GM12878 (cell line): ENCODE data around the gene FUZ. TPM values are rescaled to one million over a fixed set of nuclear protein-coding genes. Genes with fewer than 3 reads are reported as not detected.

Experiments used
- ATAC-seq: fragments of 200-7000 bp; cut with Tn5 transposase; 3 replicates; pipeline ENCODE4 v1.9.1; 2020; ENCODE audit warnings: mild to moderate bottlenecking, moderate library complexity
- BruUV-seq: library from RNA; stranded (reverse); fragments of 400-500 nt; replicated peaks from 2 replicates; lab custom pipeline; 2021; lab: Mats Ljungman, UMichigan
- CTCF ChIA-PET: fragments of 300-600 bp; sonication (Branson Sonifier 250); formaldehyde crosslinking; extraction: SDS; loops from one replicate; lab custom pipeline; 2021; ENCODE audit warnings: inconsistent platforms; lab: Yijun Ruan, JAX
- POLR2A ChIA-PET: fragments of 350-600 bp; formaldehyde crosslinking; extraction: SDS; loops from one replicate; lab custom pipeline; 2021; ENCODE audit warnings: inconsistent platforms; lab: Charles Lee
- RAD21 ChIA-PET: fragments of 300-600 bp; sonication (Branson Sonifier 250); formaldehyde crosslinking; loops from one replicate; lab custom pipeline; 2023; ENCODE audit warnings: antibody characterized with exemption; ENCODE audit not compliant: unreplicated experiment; lab: Charles Lee
- SMC1A ChIA-PET: fragments of 300-600 bp; sonication (Branson Sonifier 250); formaldehyde crosslinking; loops from one replicate; lab custom pipeline; 2023; ENCODE audit not compliant: unreplicated experiment, uncharacterized antibody; lab: Charles Lee
- DNase-seq: peaks from one replicate; pipeline ENCODE4 v3.0.0-alpha.2; 2011; ENCODE audit warnings: low read depth, low spot score
- FAIRE-seq: peaks from 3 replicates; lab custom pipeline; 2011; peaks lifted over from hg19 to GRCh38; lab: Jason Lieb, UNC
- H2AFZ ChIP-seq: 2 replicates; pipeline ENCODE4 v1.6.0; 2011; ENCODE audit warnings: low read depth, low read length, control low read depth; ENCODE audit not compliant: control insufficient read depth
- H3K27ac ChIP-seq: 2 replicates; pipeline ENCODE4 v1.5.1; 2011; ENCODE audit warnings: control low read depth; ENCODE audit not compliant: control insufficient read depth, insufficient read depth
- H3K27me3 ChIP-seq, 2 experiments: replicated peaks in 1 of 2; 2 replicates each; pipeline versions ENCODE4 v1.6.0 to v1.6.1; 2011; ENCODE audit warnings: low read length in 1 of 2; ENCODE audit not compliant: control insufficient read depth in 2 of 2, insufficient read depth in 2 of 2
- H3K36me3 ChIP-seq, 2 experiments: 2 replicates each; pipeline ENCODE4 v1.5.1; 2011; ENCODE audit warnings: low read length in 1 of 2; ENCODE audit not compliant: control insufficient read depth in 2 of 2, insufficient read depth in 2 of 2
- H3K4me1 ChIP-seq: 2 replicates; pipeline ENCODE4 v1.6.1; 2011; ENCODE audit warnings: mild to moderate bottlenecking, low read length, moderate library complexity, mixed read lengths; ENCODE audit not compliant: control insufficient read depth, insufficient read depth
- H3K4me2 ChIP-seq: 2 replicates; pipeline ENCODE4 v1.6.0; 2011; ENCODE audit warnings: control low read depth; ENCODE audit not compliant: control insufficient read depth, insufficient read depth
- H3K4me3 ChIP-seq: fragments of 200-600 bp; sonication (generic); 2 replicates; pipeline ENCODE4 v1.5.1; 2016
- H3K79me2 ChIP-seq: 2 replicates; pipeline ENCODE4 v1.6.0; 2011; ENCODE audit warnings: low read length; ENCODE audit not compliant: control insufficient read depth, insufficient read depth
- H3K9ac ChIP-seq: 2 replicates; pipeline ENCODE4 v1.8.0; 2011; ENCODE audit warnings: low read length, control low read depth, mixed read lengths; ENCODE audit not compliant: control insufficient read depth, insufficient read depth
- H3K9me3 ChIP-seq: replicated peaks from 3 replicates; pipeline ENCODE4 v1.5.1; 2011; ENCODE audit warnings: mild to moderate bottlenecking, low read length; ENCODE audit not compliant: control insufficient read depth, insufficient read depth
- H4K20me1 ChIP-seq: 2 replicates; pipeline ENCODE4 v1.6.0; 2011; ENCODE audit not compliant: control insufficient read depth, insufficient read depth
- CBX3 ChIP-seq: fragments of 200-600 bp; sonication (generic); IDR thresholded peaks from 2 replicates; pipeline ENCODE4 v1.6.1; 2016; ENCODE audit warnings: low read depth, borderline replicate concordance
- MTA2 ChIP-seq: fragments of 450-650 bp; IDR thresholded peaks from 2 replicates; pipeline ENCODE4 v1.6.1; 2016; ENCODE audit warnings: low read depth, mild to moderate bottlenecking, moderate library complexity
- POLR2A ChIP-seq: IDR thresholded peaks from 2 replicates; pipeline ENCODE4 v1.6.1; 2011; ENCODE audit warnings: low read depth, mild to moderate bottlenecking, low read length
- RFX5 ChIP-seq: IDR thresholded peaks from 2 replicates; pipeline ENCODE4 v1.6.1; 2011; ENCODE audit warnings: low read depth, low read length, improper control_type of control experiment
- WGBS: methylation state at CpG from one replicate; pipeline ENCODE4 v1.1.6; 2016; ENCODE audit warnings: low lambda C conversion rate; ENCODE audit not compliant: insufficient replicate concordance, insufficient coverage; ENCODE audit errors: missing lambda C conversion rate; 5-methylcytosine and 5-hydroxymethylcytosine counted together
- in situ Hi-C: fragments of 300-500 bp; cut with MboI; formaldehyde crosslinking; loops from 9 replicates; pipeline ENCODE4 v1.14.3; 2018; ENCODE audit warnings: mixed read lengths
- intact Hi-C: fragments of 100-400 bp; cut with micrococcal nuclease; formaldehyde crosslinking; loops from one replicate; pipeline ENCODE4 v1.14.2; 2022; ENCODE audit not compliant: unreplicated experiment
- polyA plus RNA-seq, 11 experiments: library from polyadenylated mRNA; depleted of rRNA in 4 of 11; unstranded in 6 of 11; stranded (reverse) in 5 of 11; fragments of >200 nt; fragmentation: Nextera tagmentation in 4 of 11; fragmentation: Illumina TruSeq in 1 of 11; extraction: Ambion mirVana in 4 of 11; extraction: Trizol in 1 of 11; gene quantifications; 1 replicate in 1 of 11; 2 replicates in 10 of 11; pipeline versions ENCODE4 v1.2.1 to v1.2.3, GENCODE V29; 2011 to 2016; ENCODE audit warnings: inconsistent platforms in 2 of 11, missing spikeins in 2 of 11, low read depth in 1 of 11
- total RNA-seq, 4 experiments: library from RNA; depleted of rRNA in 3 of 4; stranded (reverse); fragments of >200 nt in 3 of 4; fragmentation: Illumina TruSeq in 1 of 4; extraction: Trizol in 1 of 4; gene quantifications; 2 replicates each; pipeline versions ENCODE4 v1.2.1 to v1.2.3, GENCODE V29; 2013 to 2021
- TF ChIP-seq, protein P1 (sequence below): fragments of 150-350 bp; IDR thresholded peaks from 2 replicates; pipeline ENCODE4 v1.6.1; 2014; ENCODE audit warnings: mild to moderate bottlenecking, low read depth, low read length
- TF ChIP-seq, protein P2 (sequence below): fragments of 450-650 bp; formaldehyde crosslinking; IDR thresholded peaks from 2 replicates; pipeline ENCODE4 v1.5.0; 2022; ENCODE audit warnings: mild to moderate bottlenecking, missing genetic modification characterization

Gene FUZ
- total and polyA plus RNA-seq, 10 of the 15 experiments (the other 5 are each of a cell fraction or from before 2014, with no cell fraction given) = 0.18 to 11.5 (median 8.8) TPM

DNA sequence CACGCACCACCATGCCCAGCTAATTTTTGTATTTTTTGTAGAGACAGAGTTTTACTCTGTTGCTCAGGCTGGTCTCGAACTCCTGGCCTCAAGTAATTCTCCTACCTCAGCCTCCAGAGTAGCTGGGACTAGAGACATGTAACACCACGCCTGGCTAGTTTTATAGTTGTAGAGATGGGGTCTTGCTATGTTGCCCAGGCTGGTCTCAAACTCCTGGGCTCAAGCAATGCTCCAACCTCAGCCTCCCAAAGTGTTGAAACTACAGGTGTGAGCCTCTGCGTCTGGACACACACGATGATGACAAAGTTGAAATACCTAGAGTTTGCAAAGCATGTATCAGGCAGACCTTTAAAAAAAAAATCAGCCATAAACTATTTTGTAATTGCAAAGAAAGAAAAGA lies 33.3 kb upstream of the FUZ start:
- DNase-seq (no peak), FAIRE-seq (no peak), ATAC-seq (no peak)
- in situ Hi-C loops (no loop called here), intact Hi-C loops (no loop called here)
- ChIA-PET SMC1A (interaction anchor here (1.7 kb wide), 1 partner anchor 23 kb away, joined by 3 read pairs; no protein-coding TSS in a partner anchor), RAD21 (no interaction called here), CTCF (interaction anchor here (0.7 kb wide), 1 partner anchor 487 kb away, joined by 4 read pairs; no protein-coding TSS in a partner anchor), POLR2A (interaction anchor here (0.6 to 2.7 kb wide), 2 partner anchors 23 to 61 kb away, joined by 3 to 12 read pairs; no protein-coding TSS in a partner anchor)
- H3K27me3 ChIP-seq = no peaks in the 10 kb centered on the region
- TF ChIP-seq MTA2 (no peak), POLR2A (no peak), CBX3 (no peak), RFX5 (no peak)
- TF ChIP-seq, protein P1, sequence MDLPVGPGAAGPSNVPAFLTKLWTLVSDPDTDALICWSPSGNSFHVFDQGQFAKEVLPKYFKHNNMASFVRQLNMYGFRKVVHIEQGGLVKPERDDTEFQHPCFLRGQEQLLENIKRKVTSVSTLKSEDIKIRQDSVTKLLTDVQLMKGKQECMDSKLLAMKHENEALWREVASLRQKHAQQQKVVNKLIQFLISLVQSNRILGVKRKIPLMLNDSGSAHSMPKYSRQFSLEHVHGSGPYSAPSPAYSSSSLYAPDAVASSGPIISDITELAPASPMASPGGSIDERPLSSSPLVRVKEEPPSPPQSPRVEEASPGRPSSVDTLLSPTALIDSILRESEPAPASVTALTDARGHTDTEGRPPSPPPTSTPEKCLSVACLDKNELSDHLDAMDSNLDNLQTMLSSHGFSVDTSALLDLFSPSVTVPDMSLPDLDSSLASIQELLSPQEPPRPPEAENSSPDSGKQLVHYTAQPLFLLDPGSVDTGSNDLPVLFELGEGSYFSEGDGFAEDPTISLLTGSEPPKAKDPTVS = no peak
- TF ChIP-seq, protein P2, sequence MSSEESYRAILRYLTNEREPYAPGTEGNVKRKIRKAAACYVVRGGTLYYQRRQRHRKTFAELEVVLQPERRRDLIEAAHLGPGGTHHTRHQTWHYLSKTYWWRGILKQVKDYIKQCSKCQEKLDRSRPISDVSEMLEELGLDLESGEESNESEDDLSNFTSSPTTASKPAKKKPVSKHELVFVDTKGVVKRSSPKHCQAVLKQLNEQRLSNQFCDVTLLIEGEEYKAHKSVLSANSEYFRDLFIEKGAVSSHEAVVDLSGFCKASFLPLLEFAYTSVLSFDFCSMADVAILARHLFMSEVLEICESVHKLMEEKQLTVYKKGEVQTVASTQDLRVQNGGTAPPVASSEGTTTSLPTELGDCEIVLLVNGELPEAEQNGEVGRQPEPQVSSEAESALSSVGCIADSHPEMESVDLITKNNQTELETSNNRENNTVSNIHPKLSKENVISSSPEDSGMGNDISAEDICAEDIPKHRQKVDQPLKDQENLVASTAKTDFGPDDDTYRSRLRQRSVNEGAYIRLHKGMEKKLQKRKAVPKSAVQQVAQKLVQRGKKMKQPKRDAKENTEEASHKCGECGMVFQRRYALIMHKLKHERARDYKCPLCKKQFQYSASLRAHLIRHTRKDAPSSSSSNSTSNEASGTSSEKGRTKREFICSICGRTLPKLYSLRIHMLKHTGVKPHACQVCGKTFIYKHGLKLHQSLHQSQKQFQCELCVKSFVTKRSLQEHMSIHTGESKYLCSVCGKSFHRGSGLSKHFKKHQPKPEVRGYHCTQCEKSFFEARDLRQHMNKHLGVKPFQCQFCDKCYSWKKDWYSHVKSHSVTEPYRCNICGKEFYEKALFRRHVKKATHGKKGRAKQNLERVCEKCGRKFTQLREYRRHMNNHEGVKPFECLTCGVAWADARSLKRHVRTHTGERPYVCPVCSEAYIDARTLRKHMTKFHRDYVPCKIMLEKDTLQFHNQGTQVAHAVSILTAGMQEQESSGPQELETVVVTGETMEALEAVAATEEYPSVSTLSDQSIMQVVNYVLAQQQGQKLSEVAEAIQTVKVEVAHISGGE (CRISPR knock-in tag) = no peak
- H3K9ac ChIP-seq = no peak overlapping the region
- no TSS peak for BruUV-seq
- peaks cover 5% of the 10 kb centered on the region; the same call in 2 of the 3 replicates for H3K9me3 ChIP-seq
- no peaks in the 10 kb centered on the region; a peak in 1 of 4 replicates for H3K36me3 ChIP-seq
- no peaks in the 10 kb centered on the region for H3K79me2 ChIP-seq
- peaks cover 32% of the 10 kb centered on the region for H3K4me1 ChIP-seq
- H3K27ac ChIP-seq = no peak overlapping the region
- H2AFZ ChIP-seq = no peak overlapping the region
- no peak overlapping the region for H3K4me2 ChIP-seq
- 50% methylated on average over 5 of the region's 5 CpGs for WGBS
- H3K4me3 ChIP-seq = no peak overlapping the region
- H4K20me1 ChIP-seq = no peaks in the 10 kb centered on the region
